SK-MEL-5 (cell line): ENCODE results near the gene TBC1D9B. TPM values are rescaled to one million over a fixed set of nuclear protein-coding genes. Genes with fewer than 3 reads are reported as not detected.

Experiments used
- DNase-seq: peaks from one replicate; pipeline ENCODE4 v3.0.0-alpha.2; 2016; ENCODE audit warnings: low read depth, low spot score
- in situ Hi-C: cut with HindIII; loops from 2 replicates; pipeline ENCODE4 v1.10.0; 2016; ENCODE audit warnings: low sequenced_read_pairs, high pct_unique_total_duplicates, low pct_unique_long_range_greater_than_20kb
- total RNA-seq: library from RNA; depleted of rRNA; stranded (reverse); fragments of >200 nt; shearing (Covaris generic); gene quantifications from 2 replicates; pipeline ENCODE4 v1.2.3, GENCODE V29; 2014

TBC1D9B gene
- total RNA-seq, 1 experiment from 2014 or later, result 24.4 TPM

DNA sequence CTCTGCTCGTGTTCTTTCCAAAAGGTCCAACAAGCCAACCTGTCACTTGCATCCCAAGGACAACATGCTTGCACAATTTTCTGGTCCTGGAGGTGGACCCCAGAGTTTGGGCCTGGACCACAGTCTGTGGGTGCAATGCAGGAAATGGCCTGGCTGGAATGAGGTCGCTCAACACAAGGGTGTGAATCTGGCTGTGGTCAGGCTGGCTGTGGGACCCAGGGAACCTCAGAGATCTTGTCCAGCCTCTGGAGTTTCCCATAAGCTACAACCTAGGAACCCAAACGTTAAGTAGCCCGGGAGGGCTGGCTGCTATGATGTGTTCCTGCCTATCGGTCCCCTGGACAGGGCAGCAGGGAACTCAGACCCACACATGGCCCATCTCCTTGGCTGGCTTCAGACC lies 15.4 kb downstream of the TBC1D9B start:
- in situ Hi-C loops, result no loop called here
- no peak for DNase-seq

DNA sequence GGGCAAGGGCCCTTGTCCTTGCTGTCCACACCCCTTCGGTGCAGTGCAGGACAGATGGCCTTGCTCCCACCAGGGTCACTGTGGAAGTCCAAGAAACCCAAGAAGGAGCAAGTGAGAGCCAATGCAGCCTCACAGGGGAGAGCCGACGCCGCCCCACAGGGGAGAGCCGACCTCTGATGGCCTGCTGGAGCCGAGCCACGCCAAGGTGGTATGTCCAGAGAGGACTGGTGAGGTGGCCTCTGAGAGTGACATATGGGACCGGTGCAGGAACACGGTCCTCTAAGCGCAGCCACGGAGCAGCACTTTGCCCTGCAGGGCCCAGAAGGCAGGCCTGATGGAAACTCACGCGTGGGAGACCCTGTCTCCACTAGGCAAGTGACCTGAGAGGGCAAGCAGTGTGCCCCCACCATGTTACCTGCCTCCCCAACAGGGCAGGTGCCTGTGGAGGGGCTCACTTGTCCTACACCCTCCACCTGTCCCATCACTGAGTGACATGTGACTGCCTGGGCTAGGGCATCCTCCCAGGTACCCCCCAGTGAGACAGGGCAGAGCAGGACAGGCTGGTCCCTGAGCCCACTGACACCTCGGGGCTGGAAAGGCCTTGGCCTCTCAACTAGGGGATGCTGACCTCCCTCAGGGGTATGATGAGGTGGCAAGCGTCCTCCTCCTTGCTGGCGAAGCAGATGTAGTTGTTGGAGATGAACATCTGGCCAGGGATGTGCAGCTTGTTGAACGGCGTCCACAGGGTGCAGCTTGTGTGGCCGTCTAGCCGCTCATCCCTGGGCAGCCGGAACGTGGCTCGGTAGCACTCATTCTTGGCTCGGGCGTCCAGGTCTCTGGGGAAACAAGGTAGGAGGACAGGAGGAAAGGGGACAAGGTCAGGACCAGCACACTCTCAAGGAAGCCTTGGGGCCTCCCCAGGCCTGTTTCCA lies 16.7 kb downstream of the TBC1D9B start:
- in situ Hi-C loops, result no loop called here
- no peak for DNase-seq

GRCh38 chr5:179889885-179890284 lies 17.8 kb downstream of the TBC1D9B start:
- no peak for DNase-seq

GRCh38 chr5:179887802-179888201 lies 19.9 kb downstream of the TBC1D9B start:
- no peak for DNase-seq
- in situ Hi-C loops, result no loop called here

More at GRCh38 chr5:179889885-179890284, 17.8 kb downstream of the TBC1D9B start:
- in situ Hi-C loops, result no loop called here

- in situ Hi-C loops, result no loop called here
- no peak for DNase-seq
Observed at GRCh38 chr5:179887095-179887494, 20.6 kb downstream of the TBC1D9B start.

DNA sequence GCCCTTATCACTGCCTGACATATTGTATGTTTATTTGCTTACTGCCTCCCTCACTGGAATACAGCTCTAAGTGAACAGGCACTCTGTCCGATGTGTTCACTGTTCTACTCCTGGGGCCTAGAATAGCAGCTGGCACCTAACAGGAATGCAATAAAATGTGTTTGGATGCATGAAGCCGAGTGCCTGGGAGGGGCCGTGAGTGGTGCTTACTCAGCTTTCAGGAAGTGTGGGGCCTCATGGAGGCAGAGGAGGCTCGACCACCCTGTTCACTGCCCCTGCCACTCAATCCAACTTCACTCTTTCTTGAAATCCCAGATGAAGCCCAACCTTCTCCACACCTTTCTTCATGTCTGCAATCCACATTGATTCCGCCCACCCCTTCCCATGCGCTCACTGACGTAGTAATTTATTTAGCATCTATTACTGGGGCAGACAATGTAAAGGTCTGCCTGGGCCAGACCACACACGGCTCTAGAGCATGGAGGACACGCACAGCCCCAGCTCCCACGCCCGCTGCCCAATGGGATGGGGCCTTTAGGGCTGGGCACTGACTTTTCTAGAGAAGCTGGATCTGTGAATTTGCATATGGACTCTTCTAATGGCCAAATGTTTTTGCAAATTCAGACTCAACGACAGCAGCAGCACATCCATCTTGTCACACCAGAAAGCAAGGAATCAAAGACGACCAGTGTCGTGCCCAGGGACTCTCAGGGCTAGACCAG lies 21.3 kb downstream of the TBC1D9B start:
- in situ Hi-C loops, result no loop called here
- DNase-seq, result no peak

DNA sequence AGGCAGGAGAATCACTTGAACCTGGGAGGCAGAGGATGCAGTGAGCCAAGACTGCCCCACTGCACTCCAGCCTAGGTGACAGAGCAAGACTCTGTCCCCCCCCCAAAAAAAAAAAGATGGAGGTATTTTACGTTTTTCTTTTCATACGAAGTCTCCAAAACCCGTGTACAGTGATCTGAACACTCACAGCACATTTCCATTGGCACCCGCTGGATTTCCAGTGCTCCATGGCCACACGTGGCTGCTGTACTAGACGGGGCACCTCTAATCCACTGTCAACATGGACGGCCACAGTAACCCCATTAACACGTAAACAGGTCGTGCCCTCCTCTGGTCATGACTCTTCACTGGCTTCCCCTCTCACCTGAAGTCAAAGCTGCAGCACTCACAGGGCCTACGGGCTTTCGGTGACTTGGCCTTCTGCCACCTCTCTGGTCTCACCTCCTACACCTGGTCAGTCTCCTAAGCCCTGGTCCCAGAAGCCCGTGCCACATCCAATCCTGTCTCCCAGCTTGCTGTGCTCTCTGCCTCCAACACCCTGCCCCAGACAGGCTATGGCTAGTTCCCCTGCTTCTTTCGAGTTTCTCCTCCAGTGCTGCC lies 22.1 kb downstream of the TBC1D9B start:
- in situ Hi-C loops, result no loop called here
- DNase-seq, result no peak

- in situ Hi-C loops, result no loop called here
- DNase-seq, result no peak
Observed at GRCh38 chr5:179883163-179883562, 24.5 kb downstream of the TBC1D9B start.

DNA sequence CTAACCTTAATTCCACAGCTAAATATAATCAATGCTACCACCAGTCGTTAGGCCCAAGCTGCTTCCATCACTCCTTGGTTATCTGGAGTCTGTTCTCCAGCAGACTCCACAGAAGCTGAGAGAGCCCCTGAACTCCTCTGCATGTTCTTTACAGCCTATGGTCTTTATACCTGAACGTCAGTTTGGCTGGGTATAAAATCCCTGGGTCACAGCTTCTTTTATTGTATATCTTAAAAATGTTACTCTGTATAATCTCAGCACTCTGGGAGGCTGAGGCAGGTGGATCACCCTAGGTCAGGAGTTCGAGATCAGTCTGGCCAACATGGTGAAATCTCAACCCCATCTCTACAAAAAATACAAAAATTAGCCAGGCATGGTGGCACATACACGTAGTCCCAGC lies 25.4 kb downstream of the TBC1D9B start:
- no peak for DNase-seq
- in situ Hi-C loops, result no loop called here

DNA sequence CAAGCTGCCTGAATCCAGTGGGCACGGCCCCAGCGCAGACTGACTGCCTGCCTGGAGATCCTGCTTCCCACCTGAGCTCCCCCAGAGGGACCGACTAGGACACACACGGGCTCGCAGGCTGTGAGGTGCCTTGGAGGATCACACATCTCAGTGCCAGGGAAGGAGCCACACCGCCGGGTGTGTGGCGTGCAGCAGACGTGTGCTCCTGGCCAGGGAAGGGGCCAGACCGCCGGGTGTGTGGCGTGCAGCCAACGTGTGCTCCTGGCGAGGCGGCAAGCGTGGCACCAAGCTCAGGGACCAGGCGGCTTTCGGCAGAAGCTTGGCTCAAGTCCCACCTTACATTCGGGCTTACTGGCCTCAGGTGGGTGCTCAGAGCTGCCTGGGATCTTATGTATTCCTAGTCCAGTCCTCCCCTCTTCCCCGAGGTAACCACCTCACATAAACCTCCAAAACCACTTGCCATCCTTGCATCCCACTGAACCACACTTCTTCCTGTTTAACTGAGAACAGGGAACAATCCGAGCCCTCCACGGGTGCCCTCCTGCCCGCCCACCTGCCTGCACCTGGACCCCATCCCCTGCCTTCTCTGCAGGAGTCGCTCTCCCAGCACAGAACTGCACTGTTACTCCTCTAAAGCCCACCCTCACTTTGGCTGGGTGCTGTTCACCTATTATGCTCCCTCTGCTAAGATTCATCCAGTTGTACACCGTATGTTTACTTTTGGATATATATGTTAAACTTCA lies 26.7 kb downstream of the TBC1D9B start:
- in situ Hi-C loops, result no loop called here
- DNase-seq, result no peak

DNA sequence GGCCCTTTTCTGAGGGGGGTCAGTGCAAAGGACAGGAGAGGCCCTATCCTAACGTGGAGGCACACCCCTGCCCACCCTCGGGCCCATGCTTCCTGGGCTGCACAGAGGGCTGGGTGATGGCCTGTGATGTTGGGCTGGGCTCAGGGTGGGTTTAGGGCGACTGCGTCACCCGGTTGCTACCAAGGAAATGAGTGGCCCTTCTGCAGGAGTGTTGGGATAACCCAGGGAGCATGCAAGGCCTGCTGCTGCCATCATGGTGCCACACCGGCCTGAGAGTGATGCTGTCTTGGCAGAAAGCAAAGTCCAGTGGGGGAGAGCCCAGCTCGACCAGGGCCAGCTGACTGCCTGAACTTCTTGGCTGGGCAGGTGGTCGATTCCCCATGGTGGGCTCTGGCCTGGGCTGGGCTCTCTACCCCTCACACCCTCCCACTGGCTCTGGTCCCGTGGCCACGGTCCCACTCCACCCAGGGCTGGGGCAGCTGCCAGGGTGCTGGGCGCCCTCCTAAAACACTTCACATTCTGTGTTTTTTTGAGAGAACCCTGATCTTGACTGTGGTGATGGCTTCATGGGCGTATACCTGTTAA lies 27.5 kb downstream of the TBC1D9B start:
- no peak for DNase-seq
- in situ Hi-C loops, result no loop called here

DNA sequence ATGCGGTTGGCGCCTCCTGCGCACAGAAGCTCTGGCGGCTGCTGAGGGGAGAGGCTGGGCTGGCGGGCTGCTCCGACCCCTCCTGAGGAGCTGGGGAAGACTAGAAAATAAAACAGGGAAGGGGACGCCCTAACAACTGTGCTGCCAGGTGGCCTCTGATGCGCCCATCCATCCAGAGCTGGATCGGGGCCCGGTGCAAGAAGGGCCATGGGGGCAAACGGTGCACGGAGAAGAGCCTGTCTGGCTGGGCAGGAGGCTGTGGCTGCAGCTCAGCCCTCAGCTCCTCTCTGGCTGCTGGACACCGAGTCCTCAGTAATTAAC lies 28.0 kb downstream of the TBC1D9B start:
- DNase-seq, result no peak
- in situ Hi-C loops, result no loop called here

- no peak for DNase-seq
- in situ Hi-C loops, result no loop called here
Observed at GRCh38 chr5:179879003-179879689, 28.6 kb downstream of the TBC1D9B start.

DNA sequence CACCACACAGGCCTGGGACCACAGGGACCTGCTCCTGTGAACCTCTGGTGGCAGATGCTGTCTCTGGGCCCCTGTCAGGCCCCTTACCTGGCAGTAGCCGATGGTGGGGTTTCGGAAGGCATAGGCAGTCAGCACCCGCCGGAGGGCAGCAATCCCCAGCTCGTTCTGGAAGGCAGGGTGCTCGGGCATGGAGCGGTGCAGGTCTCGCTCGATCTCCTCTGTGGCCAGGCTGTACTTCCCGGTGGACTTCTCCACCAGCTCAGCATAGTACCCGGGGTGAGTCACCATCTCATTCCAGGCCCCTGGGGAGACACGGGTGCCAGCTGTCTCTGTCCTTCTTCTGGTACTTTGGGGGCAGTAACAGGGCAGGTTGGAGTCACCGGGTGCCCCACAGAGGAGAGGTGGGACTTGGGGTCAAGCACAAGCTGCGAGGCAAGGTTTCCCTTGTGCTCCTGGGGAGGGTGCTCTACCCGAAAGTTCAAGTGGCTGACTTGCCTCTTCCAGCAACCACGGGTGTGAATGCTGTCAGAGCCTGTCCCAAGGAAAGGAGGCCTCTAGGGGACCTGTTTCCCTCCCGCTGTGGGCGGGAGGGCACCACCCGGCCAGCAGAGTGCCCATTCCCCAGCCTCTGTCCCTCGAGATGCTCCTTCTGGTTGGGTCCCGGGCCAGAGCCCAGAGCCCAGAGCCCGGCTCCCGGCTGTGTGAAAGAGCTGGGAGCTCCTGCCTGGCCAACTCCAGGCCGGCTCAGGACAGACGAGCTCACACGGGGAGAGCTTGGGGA lies 29.3 kb downstream of the TBC1D9B start:
- no peak for DNase-seq
- in situ Hi-C loops, result no loop called here

- DNase-seq, result no peak
- in situ Hi-C loops, result no loop called here
Observed at GRCh38 chr5:179876610-179876952, 31.1 kb downstream of the TBC1D9B start.

GRCh38 chr5:179875741-179876609 lies 31.7 kb downstream of the TBC1D9B start:
- no peak for DNase-seq
- in situ Hi-C loops, result no loop called here
